Measurements from ENCODE around the gene RTEL1.

GRCh38 chr20:63651942-63652191, 6.2 kb upstream of the RTEL1 start:
- TF ChIP-seq, protein P1, sequence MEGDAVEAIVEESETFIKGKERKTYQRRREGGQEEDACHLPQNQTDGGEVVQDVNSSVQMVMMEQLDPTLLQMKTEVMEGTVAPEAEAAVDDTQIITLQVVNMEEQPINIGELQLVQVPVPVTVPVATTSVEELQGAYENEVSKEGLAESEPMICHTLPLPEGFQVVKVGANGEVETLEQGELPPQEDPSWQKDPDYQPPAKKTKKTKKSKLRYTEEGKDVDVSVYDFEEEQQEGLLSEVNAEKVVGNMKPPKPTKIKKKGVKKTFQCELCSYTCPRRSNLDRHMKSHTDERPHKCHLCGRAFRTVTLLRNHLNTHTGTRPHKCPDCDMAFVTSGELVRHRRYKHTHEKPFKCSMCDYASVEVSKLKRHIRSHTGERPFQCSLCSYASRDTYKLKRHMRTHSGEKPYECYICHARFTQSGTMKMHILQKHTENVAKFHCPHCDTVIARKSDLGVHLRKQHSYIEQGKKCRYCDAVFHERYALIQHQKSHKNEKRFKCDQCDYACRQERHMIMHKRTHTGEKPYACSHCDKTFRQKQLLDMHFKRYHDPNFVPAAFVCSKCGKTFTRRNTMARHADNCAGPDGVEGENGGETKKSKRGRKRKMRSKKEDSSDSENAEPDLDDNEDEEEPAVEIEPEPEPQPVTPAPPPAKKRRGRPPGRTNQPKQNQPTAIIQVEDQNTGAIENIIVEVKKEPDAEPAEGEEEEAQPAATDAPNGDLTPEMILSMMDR (IDR thresholded peaks at IDR 0.05 in 8 of 11, conservative IDR thresholded peaks at IDR 0.05 in 3 of 11) = no peak
- TF ChIP-seq POLR2AphosphoS5 (IDR thresholded peaks at IDR 0.05) = no peak
